HCT116 (cell line): ENCODE measurements around the gene REEP3.

ENCODE experiments used
- CBX3 ChIP-seq: IDR thresholded peaks from 2 replicates; pipeline ENCODE4 v1.6.1; 2012; ENCODE audit warnings: low read depth
- EZH2 ChIP-seq: fragments of 200-600 bp; sonication (generic); IDR thresholded peaks from 2 replicates; pipeline ENCODE4 v1.6.1; 2017; ENCODE audit warnings: antibody characterized with exemption, mixed run types
- RAD21 ChIP-seq: IDR thresholded peaks from 2 replicates; pipeline ENCODE4 v1.6.1; 2012; ENCODE audit warnings: low read depth, mild to moderate bottlenecking
- YY1 ChIP-seq: IDR thresholded peaks from 2 replicates; pipeline ENCODE4 v1.6.1; 2011; ENCODE audit warnings: low read length, low read depth, moderate library complexity, mild to moderate bottlenecking; ENCODE audit not compliant: insufficient replicate concordance; ENCODE audit errors: extremely low read depth
- ZNF274 ChIP-seq: fragments of 200-500 bp; sonication (Bioruptor generic); IDR thresholded peaks from 2 replicates; pipeline ENCODE4 v1.6.1; 2014; ENCODE audit warnings: mild to moderate bottlenecking, low read depth, low read length, inconsistent platforms
- TF ChIP-seq, protein P1 (sequence below), 3 experiments: fragments of 200-600 bp in 1 of 3; sonication (generic) in 1 of 3; IDR thresholded peaks in 2 of 3; conservative IDR thresholded peaks in 1 of 3; 2 replicates each; pipeline ENCODE4 v1.5.1; 2012 to 2017; ENCODE audit warnings: low read depth in 2 of 3, low read length in 2 of 3, antibody characterized with exemption in 1 of 3, borderline replicate concordance in 1 of 3, control low read depth in 1 of 3, mild to moderate bottlenecking in 1 of 3, mixed read lengths in 1 of 3, mixed run types in 1 of 3, moderate library complexity in 1 of 3; ENCODE audit not compliant: insufficient read depth in 1 of 3
- TF ChIP-seq, protein P2 (sequence below): IDR thresholded peaks from 2 replicates; pipeline ENCODE4 v1.6.1; 2012; ENCODE audit warnings: low read depth

DNA sequence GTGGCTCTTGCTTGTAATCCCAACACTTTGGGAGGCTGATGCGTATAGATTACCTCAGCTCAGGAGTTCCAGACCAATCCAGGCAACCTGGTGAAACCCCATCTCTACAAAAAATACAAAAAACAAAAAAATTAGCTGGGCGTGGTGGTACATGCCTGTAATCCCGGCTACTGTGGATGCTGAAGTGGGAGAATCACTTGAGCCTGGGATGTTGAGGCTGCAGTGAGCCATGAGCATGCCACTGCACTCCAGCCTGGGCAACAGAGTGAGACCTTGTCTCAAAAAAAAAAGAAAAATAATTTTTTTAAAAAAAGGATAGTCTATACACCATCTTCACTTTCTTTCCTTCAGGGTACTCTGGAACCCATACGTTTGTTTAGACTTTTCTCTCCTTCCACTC, 6.2 kb downstream of the REEP3 start:
- TF ChIP-seq, protein P1, sequence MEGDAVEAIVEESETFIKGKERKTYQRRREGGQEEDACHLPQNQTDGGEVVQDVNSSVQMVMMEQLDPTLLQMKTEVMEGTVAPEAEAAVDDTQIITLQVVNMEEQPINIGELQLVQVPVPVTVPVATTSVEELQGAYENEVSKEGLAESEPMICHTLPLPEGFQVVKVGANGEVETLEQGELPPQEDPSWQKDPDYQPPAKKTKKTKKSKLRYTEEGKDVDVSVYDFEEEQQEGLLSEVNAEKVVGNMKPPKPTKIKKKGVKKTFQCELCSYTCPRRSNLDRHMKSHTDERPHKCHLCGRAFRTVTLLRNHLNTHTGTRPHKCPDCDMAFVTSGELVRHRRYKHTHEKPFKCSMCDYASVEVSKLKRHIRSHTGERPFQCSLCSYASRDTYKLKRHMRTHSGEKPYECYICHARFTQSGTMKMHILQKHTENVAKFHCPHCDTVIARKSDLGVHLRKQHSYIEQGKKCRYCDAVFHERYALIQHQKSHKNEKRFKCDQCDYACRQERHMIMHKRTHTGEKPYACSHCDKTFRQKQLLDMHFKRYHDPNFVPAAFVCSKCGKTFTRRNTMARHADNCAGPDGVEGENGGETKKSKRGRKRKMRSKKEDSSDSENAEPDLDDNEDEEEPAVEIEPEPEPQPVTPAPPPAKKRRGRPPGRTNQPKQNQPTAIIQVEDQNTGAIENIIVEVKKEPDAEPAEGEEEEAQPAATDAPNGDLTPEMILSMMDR (IDR thresholded peaks at IDR 0.05 in 2 of 3, conservative IDR thresholded peaks at IDR 0.05 in 1 of 3; ENCODE audit: borderline replicate concordance in 1 of 3, insufficient read depth in 1 of 3, low read depth in 2 of 3, low read length in 2 of 3): no peak
- no peak for TF ChIP-seq RAD21
- TF ChIP-seq ZNF274: no peak
- TF ChIP-seq, protein P2, sequence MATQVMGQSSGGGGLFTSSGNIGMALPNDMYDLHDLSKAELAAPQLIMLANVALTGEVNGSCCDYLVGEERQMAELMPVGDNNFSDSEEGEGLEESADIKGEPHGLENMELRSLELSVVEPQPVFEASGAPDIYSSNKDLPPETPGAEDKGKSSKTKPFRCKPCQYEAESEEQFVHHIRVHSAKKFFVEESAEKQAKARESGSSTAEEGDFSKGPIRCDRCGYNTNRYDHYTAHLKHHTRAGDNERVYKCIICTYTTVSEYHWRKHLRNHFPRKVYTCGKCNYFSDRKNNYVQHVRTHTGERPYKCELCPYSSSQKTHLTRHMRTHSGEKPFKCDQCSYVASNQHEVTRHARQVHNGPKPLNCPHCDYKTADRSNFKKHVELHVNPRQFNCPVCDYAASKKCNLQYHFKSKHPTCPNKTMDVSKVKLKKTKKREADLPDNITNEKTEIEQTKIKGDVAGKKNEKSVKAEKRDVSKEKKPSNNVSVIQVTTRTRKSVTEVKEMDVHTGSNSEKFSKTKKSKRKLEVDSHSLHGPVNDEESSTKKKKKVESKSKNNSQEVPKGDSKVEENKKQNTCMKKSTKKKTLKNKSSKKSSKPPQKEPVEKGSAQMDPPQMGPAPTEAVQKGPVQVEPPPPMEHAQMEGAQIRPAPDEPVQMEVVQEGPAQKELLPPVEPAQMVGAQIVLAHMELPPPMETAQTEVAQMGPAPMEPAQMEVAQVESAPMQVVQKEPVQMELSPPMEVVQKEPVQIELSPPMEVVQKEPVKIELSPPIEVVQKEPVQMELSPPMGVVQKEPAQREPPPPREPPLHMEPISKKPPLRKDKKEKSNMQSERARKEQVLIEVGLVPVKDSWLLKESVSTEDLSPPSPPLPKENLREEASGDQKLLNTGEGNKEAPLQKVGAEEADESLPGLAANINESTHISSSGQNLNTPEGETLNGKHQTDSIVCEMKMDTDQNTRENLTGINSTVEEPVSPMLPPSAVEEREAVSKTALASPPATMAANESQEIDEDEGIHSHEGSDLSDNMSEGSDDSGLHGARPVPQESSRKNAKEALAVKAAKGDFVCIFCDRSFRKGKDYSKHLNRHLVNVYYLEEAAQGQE: no peak
- no peak for TF ChIP-seq EZH2
- no peak for TF ChIP-seq CBX3
- no peak for TF ChIP-seq YY1
